ENCODE data around the gene WIZ. TPM values are rescaled to one million over a fixed set of nuclear protein-coding genes. Genes with fewer than 3 reads are reported as not detected.

Gene WIZ
- total and polyA plus RNA-seq, 11 donors = 19.0 to 52.4 (median 25.7) TPM

DNA sequence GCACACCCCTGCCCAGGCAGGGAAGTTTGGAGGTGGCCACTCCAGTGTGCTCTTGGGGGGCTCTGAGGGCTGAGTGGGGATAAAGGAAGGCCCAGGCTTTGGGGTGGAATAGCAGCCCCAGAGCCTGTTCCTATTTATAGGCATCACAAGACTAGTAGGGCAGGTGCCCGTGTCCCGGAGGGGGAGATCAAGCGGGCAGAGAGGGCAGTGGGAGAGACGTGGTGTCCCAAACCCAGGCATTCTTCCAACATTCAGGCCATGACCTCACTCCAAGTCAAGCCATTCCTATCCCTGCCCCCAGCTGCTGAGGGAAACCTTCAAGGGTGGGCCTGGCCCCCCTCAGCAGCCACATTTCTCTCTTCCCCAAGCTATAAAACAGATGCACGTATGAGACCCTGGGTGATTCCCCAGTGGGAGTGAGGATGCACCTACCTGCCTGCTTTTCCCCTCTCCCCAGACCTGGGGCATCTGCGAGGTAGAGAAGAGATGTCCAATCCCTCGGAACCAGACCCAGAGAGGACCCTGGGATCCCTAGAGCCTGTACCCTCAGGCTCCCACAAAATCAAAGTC, 3.9 kb downstream of the WIZ start:
- WGBS, 4 donors = 47 to 61% (median 50%) methylated on average over 6 to 7 of the region's 7 CpGs
- H3K36me3 ChIP-seq = peaks cover 0 to 3% (median 0%) of the 10 kb centered on the region in 9 donors
- TF ChIP-seq POLR2A (IDR thresholded peaks at IDR 0.05) = no peak
- TF ChIP-seq, protein P1, sequence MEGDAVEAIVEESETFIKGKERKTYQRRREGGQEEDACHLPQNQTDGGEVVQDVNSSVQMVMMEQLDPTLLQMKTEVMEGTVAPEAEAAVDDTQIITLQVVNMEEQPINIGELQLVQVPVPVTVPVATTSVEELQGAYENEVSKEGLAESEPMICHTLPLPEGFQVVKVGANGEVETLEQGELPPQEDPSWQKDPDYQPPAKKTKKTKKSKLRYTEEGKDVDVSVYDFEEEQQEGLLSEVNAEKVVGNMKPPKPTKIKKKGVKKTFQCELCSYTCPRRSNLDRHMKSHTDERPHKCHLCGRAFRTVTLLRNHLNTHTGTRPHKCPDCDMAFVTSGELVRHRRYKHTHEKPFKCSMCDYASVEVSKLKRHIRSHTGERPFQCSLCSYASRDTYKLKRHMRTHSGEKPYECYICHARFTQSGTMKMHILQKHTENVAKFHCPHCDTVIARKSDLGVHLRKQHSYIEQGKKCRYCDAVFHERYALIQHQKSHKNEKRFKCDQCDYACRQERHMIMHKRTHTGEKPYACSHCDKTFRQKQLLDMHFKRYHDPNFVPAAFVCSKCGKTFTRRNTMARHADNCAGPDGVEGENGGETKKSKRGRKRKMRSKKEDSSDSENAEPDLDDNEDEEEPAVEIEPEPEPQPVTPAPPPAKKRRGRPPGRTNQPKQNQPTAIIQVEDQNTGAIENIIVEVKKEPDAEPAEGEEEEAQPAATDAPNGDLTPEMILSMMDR (IDR thresholded peaks at IDR 0.05) = no peak
- H3K27me3 ChIP-seq = no peaks in the 10 kb centered on the region
- DNase-seq (peak; percentile 77 to 87 (median 78)), ATAC-seq (peak; percentile 70 to 89 (median 76))
- H3K4me1 ChIP-seq = peaks cover 0 to 53% (median 14%) of the 10 kb centered on the region in 12 donors
- H3K4me3 ChIP-seq = no peak overlapping the region
- H3K27ac ChIP-seq = peak overlapping the region; percentile 72 to 95 (median 86)
- no peaks in the 10 kb centered on the region for H3K9me3 ChIP-seq
- intact Hi-C loops (cut with DNase I) = loop anchor here in 1 of 10 donors (5.0 kb wide), 1 partner anchor 69 kb away; the partner anchor contains the start of gene AKAP8

- intact Hi-C loops (cut with DNase I) = loop anchor here in 1 of 10 donors (5.0 kb wide), 1 partner anchor 68 kb away; the partner anchor contains the start of gene AKAP8
- Histone ChIP-seq H3K4me3 (no peak overlapping the region), H3K36me3 (peaks cover 0 to 3% (median 0%) of the 10 kb centered on the region in 9 donors), H3K27ac (peak overlapping the region; percentile 72 to 95 (median 86)), H3K27me3 (no peaks in the 10 kb centered on the region), H3K4me1 (peaks cover 0 to 53% (median 14%) of the 10 kb centered on the region in 12 donors), H3K9me3 (no peaks in the 10 kb centered on the region)
- WGBS, 4 donors = 87 to 91% (median 88%) methylated on average over 9 of the region's 9 CpGs
- TF ChIP-seq, protein P1 (IDR thresholded peaks at IDR 0.05) = no peak
- TF ChIP-seq POLR2A (IDR thresholded peaks at IDR 0.05) = no peak
- ATAC-seq (no peak), DNase-seq (no peak)
These were observed 4.5 kb downstream of the WIZ start for GRCh38 chr19:15445227-15445605.

- 55 to 68% (median 60%) methylated on average over 15 of the region's 15 CpGs for WGBS, 4 donors
- peak overlapping the region; percentile 72 to 95 (median 86) for H3K27ac ChIP-seq
- ATAC-seq (peak in 3 of 4 donors; percentile 4 to 38 (median 24)), DNase-seq (peak in 1 of 5 donors; percentile 58)
- no peak for TF ChIP-seq POLR2A (IDR thresholded peaks at IDR 0.05)
- TF ChIP-seq, protein P1 (IDR thresholded peaks at IDR 0.05) = no peak
- peaks cover 0 to 53% (median 14%) of the 10 kb centered on the region in 12 donors for H3K4me1 ChIP-seq
- no peaks in the 10 kb centered on the region for H3K9me3 ChIP-seq
- intact Hi-C loops (cut with DNase I) = loop anchor here in 1 of 10 donors (5.0 kb wide), 1 partner anchor 67 kb away; the partner anchor contains the start of gene AKAP8
- no peak overlapping the region for H3K4me3 ChIP-seq
- H3K27me3 ChIP-seq = no peaks in the 10 kb centered on the region
- H3K36me3 ChIP-seq = peaks cover 0 to 3% (median 0%) of the 10 kb centered on the region in 9 donors
These were observed 5.1 kb downstream of the WIZ start for GRCh38 chr19:15444505-15445226.

DNA sequence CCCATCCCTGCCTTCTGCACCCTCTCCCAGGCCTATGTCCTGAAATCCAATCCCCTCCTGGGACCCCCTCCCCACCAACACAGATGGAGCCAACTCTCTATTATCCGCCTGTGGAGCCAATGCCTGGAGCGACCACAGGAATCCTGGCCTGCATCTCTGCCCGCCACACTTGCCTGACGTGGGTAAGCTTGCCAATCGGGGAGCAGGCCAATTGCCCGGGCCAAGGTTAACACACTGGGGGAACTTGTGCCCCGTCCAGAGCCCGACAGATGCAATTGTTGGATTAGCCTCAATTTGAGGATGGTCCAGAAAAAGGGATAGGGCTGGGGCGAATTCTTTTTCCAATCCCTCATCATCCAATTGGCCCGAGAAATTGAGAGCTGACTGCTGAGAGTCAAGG, 5.9 kb downstream of the WIZ start:
- no peaks in the 10 kb centered on the region for H3K27me3 ChIP-seq
- intact Hi-C loops (cut with DNase I) = no loop called here
- no peaks in the 10 kb centered on the region for H3K9me3 ChIP-seq
- 47 to 53% (median 49%) methylated on average over 10 of the region's 10 CpGs for WGBS, 4 donors
- peaks cover 0 to 48% (median 12%) of the 10 kb centered on the region in 12 donors for H3K4me1 ChIP-seq
- no peak overlapping the region for H3K4me3 ChIP-seq
- peaks cover 0 to 9% (median 0%) of the 10 kb centered on the region in 9 donors for H3K36me3 ChIP-seq
- peak; percentile 12 to 60 (median 52) for ATAC-seq
- TF ChIP-seq, protein P1 (IDR thresholded peaks at IDR 0.05) = no peak
- no peak for TF ChIP-seq POLR2A (IDR thresholded peaks at IDR 0.05)
- H3K27ac ChIP-seq = peak overlapping the region in 9 of 12 donors; percentile 79 to 95 (median 90)
- peak; percentile 36 to 85 (median 75) for DNase-seq
